GM23338 (cell line): Measurements from ENCODE around the gene EFHC2. TPM values are rescaled to one million over a fixed set of nuclear protein-coding genes. Genes with fewer than 3 reads are reported as not detected.

ENCODE experiments used
- CREB1 ChIP-seq: fragments of 250-450 bp; sonication (Bioruptor Pico); IDR thresholded peaks from 2 replicates; pipeline ENCODE4 v1.5.0; 2020; ENCODE audit warnings: low read depth, mild to moderate bottlenecking, moderate library complexity
- EZH2 ChIP-seq: fragments of 200-600 bp; sonication (generic); IDR thresholded peaks from one replicate; pipeline ENCODE4 v1.8.0; 2017; ENCODE audit warnings: antibody characterized with exemption, mild to moderate bottlenecking, low read depth; ENCODE audit not compliant: unreplicated experiment
- NANOG ChIP-seq: IDR thresholded peaks from 2 replicates; pipeline ENCODE4 v1.6.1; 2016; ENCODE audit warnings: antibody characterized with exemption, borderline replicate concordance
- REST ChIP-seq: IDR thresholded peaks from one replicate; pipeline ENCODE4 v1.6.1; 2018; ENCODE audit warnings: antibody characterized with exemption; ENCODE audit not compliant: unreplicated experiment
- STAT1 ChIP-seq: IDR thresholded peaks from one replicate; pipeline ENCODE4 v1.6.1; 2016; ENCODE audit warnings: antibody characterized with exemption; ENCODE audit not compliant: unreplicated experiment
- ZNF114 ChIP-seq: fragments of 250-450 bp; sonication (Bioruptor Pico); IDR thresholded peaks from 2 replicates; pipeline ENCODE4 v1.5.0; 2020; ENCODE audit warnings: mild to moderate bottlenecking, moderate library complexity
- ZNF462 ChIP-seq: fragments of 250-450 bp; sonication (Bioruptor Pico); IDR thresholded peaks from 2 replicates; pipeline ENCODE4 v1.5.0; 2020; ENCODE audit warnings: mild to moderate bottlenecking, moderate library complexity
- polyA plus RNA-seq: library from polyadenylated mRNA; unstranded; fragments of >200 nt; fragmentation: Nextera tagmentation; extraction: Ambion mirVana; gene quantifications from 2 replicates; pipeline ENCODE4 v1.2.1, GENCODE V29; 2016
- total RNA-seq: library from RNA; depleted of rRNA; stranded (reverse); fragments of >200 nt; shearing (Covaris generic); gene quantifications from 2 replicates; pipeline ENCODE4 v1.2.3, GENCODE V29; 2014

EFHC2 gene
- total and polyA plus RNA-seq, 2 experiments from 2014 or later = 3.1 to 3.2 TPM

- TF ChIP-seq ZNF462 (CRISPR knock-in tag) (no peak), EZH2 (no peak), STAT1 (no peak), CREB1 (CRISPR knock-in tag) (no peak), NANOG (no peak), REST (no peak), ZNF114 (CRISPR knock-in tag) (no peak)
Measured at GRCh38 chrX:44143061-44143602, 200.3 kb downstream of the EFHC2 start (continued).
